HG03460 (cell line): ENCODE measurements around the gene PSMA3.

Experiments
- ATAC-seq: cut with Tn5 transposase; IDR thresholded peaks from one replicate; pipeline ENCODE4 v1.9.1; 2021; ENCODE audit not compliant: unreplicated experiment

PSMA3 gene

GRCh38 chr14:58298477-58299400, 54.1 kb downstream of the PSMA3 start, which contains the start of gene ARID4A:
Gene ARID4A, plus strand, starts transcription at chr14:58298555. Its CDS starts 1,300 bp downstream, at chr14:58299855.
- peak; percentile 7 for ATAC-seq

GRCh38 chr14:58299401-58300330, 55.0 kb downstream of the PSMA3 start:
- ATAC-seq, result no peak

GRCh38 chr14:58301416-58301815, 56.8 kb downstream of the PSMA3 start:
- no peak for ATAC-seq

- ATAC-seq, result no peak
Observed at GRCh38 chr14:58305730-58306129, 61.1 kb downstream of the PSMA3 start.

- no peak for ATAC-seq
Observed at GRCh38 chr14:58307597-58308316, 63.1 kb downstream of the PSMA3 start.

GRCh38 chr14:58309086-58309485, 64.4 kb downstream of the PSMA3 start:
- ATAC-seq, result no peak

GRCh38 chr14:58313699-58314098, 69.1 kb downstream of the PSMA3 start:
- ATAC-seq, result no peak

GRCh38 chr14:58315606-58316005, 71.0 kb downstream of the PSMA3 start:
- ATAC-seq, result no peak
